GM21447 (cell line): ENCODE measurements around the gene FXYD2.

Source experiments
- ATAC-seq: cut with Tn5 transposase; IDR thresholded peaks from one replicate; pipeline ENCODE4 v1.9.1; 2021; ENCODE audit not compliant: unreplicated experiment

Gene FXYD2

DNA sequence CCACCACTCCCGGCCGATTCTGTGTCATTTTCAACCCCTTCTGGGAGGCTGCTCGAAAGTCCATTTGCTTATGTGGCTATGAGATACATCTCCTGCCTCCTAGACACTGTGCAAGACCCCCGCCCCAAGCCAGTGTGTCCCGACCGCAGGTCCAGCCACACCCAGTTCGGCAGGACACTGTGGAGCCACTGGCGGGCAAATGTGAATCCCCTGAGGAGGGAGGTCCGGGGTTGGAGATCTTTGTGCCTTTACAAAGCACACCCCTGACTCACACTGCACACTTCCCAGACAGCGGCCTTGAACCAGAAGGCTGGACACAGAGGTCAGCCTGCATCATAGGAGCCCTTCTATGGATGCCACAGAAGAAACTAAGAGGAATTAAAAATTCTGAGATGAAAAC lies 34.5 kb upstream of the FXYD2 start:
- no peak for ATAC-seq

DNA sequence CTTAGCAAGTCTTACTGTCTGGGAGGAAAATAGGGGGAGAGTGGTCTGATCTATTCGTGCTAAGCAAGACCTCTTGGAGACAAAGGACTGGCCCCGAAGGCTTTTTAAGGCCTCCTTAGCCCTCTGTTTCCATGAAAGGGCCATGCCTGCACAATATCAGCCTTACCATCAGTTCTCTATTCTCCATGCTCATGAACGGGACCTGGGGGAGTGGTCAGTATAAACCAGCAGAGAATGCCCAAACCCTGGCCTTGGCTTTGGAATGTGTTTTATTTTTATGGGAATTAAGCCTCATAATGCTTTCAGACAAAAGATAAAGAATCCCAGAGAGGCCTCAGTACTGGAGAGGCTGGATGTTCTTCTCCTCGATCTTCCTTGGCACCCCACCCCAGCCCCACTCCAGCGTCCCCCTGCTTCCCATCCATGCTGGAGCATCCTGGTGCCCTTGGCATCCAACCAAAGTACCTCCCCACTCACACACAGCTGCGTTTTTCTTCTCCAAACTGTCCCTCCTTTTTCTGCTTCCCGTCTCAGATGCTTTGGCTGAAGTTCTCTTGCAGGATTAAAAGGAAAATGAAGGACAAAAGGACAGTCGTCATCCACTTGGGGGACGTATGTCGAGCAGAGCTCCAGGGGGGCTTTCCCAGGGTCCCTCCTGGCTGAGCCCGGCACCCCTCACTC lies 33.3 kb upstream of the FXYD2 start:
- ATAC-seq, result no peak

- no peak for ATAC-seq
Observed at GRCh38 chr11:117855912-117856651, 31.5 kb upstream of the FXYD2 start.

- ATAC-seq, result no peak
Observed at GRCh38 chr11:117855186-117855845, 30.8 kb upstream of the FXYD2 start.

DNA sequence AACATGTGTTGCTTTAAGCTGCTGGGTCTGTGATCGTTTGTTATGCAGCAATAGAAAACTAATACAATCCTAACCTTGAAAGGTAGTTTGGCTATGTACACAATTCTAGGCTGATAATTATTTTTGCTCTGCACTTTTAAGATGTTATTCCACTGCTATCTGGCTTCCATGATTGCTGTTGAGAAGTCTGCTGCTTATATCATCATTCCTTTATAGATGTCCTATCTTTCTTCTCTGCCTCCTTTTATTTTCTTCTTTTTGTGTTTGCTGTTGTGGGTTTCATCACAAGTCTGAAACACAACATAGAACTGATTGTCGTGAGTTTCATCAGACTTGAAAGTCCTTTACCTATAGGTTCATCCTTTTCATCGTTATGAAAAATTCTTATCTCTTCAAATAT lies 27.8 kb upstream of the FXYD2 start:
- ATAC-seq, result no peak

GRCh38 chr11:117851852-117852251 lies 27.3 kb upstream of the FXYD2 start:
- no peak for ATAC-seq

- no peak for ATAC-seq
Observed at GRCh38 chr11:117851106-117851505, 26.6 kb upstream of the FXYD2 start.

DNA sequence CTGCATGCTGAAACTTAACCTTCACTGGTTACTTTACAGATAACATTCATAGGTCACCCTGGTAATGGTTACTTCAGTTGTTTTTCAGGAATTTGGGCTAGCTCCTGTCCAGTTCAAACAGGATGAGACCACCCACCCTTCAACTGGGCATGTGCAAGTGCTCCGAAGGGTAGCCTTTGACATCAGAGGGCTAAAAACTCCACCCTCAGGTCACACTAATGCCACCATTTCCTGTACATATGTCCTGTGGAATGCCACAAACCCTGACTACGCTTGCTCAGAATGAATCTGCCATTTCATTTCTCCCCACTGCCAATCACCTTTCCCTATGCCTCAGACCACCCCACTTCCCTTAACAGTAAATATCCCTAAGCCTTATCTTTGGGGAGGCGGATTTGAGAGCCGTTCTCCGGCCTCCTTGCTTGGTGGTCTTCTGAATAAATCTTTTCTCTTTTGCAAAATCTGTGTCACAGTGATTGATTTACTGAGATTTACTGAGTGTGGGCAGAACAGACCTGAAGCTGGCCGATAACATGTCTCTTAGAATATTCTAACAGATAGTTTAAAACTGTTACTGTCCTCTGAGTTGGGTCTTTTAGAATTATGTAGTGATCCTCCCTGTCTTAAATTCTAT lies 25.4 kb upstream of the FXYD2 start:
- no peak for ATAC-seq

- no peak for ATAC-seq
Observed at GRCh38 chr11:117843666-117844484, 19.3 kb upstream of the FXYD2 start.

- no peak for ATAC-seq
Observed at GRCh38 chr11:117842131-117842941, 17.8 kb upstream of the FXYD2 start.

DNA sequence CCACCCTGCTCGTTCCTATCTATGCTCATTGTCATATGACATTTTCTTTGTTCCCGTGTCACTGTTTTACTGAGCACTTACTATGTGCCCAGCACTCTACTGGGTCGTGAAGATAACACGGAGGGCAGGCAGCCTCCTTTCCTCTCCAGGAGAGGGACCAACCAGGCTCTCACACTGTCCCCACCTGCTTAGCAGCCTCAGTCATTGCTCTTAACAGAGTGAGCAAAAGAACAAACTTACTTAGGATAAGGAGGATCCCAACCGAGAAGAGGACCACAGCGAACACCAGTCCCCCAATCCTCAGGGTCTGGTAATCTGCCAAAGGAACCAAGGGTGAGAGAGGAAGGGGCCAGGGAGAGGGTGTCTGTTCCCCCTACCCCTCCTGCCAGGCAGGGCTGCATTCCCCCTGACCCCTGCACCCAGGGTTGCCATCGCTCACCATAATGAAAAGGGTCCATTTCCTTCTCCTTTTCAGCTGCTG lies 17.0 kb upstream of the FXYD2 start:
- ATAC-seq, result no peak

DNA sequence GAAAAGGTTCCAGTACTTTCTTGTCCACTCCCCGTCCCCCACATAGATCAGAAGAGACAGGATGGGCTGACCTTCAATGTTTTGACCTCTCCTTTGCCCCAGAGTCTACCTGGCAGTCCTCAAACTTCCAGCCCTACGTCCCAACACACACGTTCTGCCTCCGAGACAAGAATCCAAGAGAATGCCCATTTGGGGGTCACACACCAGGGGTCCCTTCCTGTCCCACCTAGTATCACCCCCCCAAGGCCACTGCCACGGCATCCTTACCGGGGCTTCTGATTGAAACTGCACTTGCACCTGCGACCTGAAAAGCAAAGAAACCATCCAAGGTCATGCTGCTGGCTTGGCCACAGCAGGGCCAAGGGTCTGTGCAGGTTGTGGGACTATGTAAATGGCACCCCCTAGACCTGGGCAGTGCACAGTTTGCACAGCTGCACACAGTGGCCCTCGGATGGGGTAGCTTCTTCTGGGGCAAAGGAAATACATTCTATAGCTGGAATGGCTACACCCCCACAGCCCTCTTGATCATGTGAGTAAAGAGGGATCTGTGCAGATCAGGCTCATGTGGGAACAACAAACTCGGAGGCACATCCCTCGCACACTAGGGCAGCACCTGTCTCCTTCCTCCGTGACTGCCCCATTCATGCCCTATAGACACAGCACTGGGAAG lies 16.5 kb upstream of the FXYD2 start:
- ATAC-seq, result no peak

DNA sequence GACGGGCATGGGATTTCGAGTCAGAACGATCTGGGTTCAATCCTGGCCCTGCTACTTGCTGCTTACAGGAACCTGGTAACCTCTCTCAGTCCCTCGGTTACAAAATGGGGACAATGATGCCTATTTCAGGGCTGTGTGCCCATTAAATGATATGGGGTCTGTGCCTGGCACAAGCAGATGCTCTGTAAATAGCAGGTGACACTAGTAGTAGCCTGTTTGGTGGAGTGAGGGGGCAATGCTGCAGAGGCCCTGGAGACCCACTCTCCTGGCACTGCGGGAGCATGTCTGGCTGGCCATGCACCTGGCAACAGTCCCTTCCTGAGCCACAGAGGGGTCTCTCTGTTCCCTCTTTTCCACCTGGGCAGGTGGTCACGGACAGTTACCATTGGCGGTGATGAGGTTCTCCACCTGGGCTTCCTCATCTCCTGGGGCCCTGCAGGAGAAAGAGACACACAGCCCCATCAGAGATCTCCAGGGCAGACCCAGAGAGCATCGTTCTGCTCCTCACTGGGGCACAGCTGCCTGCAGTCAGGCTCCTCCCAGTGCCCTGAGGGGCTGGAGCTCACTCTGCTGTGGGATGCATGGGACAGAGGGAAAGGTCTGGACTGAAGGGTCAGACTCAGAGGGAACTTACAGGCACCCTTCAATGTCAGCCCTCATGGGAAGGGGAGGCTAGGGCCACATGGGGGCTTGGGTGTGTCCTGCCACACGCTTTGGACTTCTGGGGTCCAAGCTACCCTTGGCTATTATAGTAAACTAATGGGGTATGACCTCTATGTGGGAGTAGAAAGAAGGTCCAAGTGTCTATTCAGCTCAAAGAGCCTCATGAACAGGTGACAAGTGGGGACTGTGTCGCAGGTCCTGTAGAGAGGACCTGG lies 15.6 kb upstream of the FXYD2 start:
- ATAC-seq, result no peak

- no peak for ATAC-seq
Observed at GRCh38 chr11:117839380-117839881, 14.9 kb upstream of the FXYD2 start.

DNA sequence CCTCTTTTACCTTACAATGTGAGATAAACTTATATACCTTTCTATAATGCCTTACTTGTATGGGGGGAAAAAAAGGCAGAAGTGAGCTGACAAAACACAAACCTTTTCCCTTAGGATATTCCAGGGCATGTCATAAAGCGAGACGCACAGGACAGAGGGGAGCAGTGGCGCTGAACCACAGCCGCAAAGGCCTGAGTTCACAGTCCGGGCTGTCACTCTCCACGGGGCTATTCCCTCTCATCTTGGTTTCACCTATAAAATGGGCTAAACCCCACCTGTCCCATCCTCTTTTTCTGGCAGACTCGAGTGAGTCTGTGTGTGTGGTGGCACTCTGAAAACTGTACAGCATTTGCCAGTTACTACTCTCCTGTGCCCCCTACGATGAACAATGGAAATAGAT lies 14.4 kb upstream of the FXYD2 start:
- no peak for ATAC-seq

DNA sequence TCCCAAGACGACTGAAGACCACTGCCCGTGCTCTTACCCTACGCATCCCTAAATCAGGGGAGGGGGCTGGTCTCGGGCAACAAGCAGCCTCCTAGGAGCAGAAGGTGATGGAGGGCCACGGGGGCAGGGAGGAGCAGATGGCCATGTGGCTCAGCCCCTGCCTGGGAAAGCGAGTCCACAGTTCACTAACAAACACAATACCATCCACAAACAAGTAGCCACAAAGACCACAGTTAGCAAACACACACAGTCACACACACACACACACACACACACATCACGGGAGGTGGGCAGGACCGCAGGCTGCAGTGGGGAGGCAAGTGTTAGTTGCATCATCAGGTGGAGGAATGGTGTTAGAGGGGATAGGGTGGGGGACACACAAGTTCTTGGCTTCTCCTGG lies 13.2 kb upstream of the FXYD2 start:
- no peak for ATAC-seq

GRCh38 chr11:117837070-117837776 lies 12.7 kb upstream of the FXYD2 start:
- no peak for ATAC-seq
